GM06990 (cell line): ENCODE measurements around the gene ADK.

Source experiments
- DNase-seq: peaks from one replicate; pipeline ENCODE4 v3.0.0-alpha.2; 2011; ENCODE audit not compliant: insufficient read length; ENCODE audit errors: extremely low read depth
- H3K27me3 ChIP-seq: replicated peaks from 2 replicates; pipeline ENCODE4 v1.6.0; 2011; ENCODE audit warnings: low read length; ENCODE audit not compliant: control insufficient read depth, insufficient read depth
- H3K36me3 ChIP-seq: 2 replicates; pipeline ENCODE4 v1.5.1; 2011; ENCODE audit warnings: low read length; ENCODE audit not compliant: control insufficient read depth, insufficient read depth
- H3K4me3 ChIP-seq: replicated peaks from 2 replicates; pipeline ENCODE4 v1.5.1; 2011; ENCODE audit warnings: low read depth, mild to moderate bottlenecking, control low read depth, low read length
- TF ChIP-seq, protein P1 (sequence below): IDR thresholded peaks from 2 replicates; pipeline ENCODE4 v1.5.1; 2011; ENCODE audit warnings: low read length, control low read depth, mild to moderate bottlenecking, inconsistent platforms; ENCODE audit not compliant: insufficient read depth, poor library complexity, severe bottlenecking

Gene ADK

DNA sequence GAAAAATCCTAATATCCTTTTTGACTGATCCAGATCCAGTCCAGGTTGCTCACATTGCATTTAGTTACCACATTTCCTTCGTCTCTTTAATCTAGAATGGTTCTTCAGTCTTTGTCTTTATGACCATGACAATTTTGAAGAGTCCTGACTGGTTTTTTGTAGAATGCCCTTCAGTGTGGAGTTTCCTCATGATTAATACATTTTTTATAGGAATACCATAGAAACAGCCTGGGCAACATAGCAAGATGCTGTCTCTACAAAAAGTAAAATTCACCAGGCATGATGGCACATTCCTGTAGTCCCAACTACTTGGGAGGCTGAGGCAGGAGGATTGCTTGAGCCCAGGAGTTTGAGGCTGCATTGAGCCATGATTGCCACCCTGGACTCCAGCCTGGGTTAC is 390.4 kb downstream of the ADK start:
- Histone ChIP-seq H3K36me3 (no peaks in the 10 kb centered on the region; the same call in 1 of the 2 replicates), H3K27me3 (no peaks in the 10 kb centered on the region), H3K4me3 (no peak overlapping the region)
- no peak for DNase-seq
- TF ChIP-seq, protein P1, sequence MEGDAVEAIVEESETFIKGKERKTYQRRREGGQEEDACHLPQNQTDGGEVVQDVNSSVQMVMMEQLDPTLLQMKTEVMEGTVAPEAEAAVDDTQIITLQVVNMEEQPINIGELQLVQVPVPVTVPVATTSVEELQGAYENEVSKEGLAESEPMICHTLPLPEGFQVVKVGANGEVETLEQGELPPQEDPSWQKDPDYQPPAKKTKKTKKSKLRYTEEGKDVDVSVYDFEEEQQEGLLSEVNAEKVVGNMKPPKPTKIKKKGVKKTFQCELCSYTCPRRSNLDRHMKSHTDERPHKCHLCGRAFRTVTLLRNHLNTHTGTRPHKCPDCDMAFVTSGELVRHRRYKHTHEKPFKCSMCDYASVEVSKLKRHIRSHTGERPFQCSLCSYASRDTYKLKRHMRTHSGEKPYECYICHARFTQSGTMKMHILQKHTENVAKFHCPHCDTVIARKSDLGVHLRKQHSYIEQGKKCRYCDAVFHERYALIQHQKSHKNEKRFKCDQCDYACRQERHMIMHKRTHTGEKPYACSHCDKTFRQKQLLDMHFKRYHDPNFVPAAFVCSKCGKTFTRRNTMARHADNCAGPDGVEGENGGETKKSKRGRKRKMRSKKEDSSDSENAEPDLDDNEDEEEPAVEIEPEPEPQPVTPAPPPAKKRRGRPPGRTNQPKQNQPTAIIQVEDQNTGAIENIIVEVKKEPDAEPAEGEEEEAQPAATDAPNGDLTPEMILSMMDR, result no peak

DNA sequence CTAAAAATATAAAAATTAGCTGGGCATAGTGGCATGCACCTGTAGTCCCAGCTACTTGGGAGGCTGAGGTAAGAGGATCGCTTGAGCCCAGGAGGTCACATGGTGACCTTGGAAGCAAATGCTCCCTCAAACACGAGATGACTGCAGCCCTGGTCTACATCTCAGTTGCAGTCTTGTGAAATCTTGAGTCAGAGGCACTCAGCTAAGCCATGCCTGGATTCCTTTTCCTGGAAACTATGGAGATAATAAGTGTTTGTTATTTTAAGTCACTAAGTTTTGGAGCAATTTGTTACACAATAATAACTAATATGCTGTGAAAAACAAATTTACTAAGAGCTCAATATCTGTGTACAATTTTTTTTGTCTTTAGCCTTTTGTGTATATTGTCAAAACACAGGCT is 391.1 kb downstream of the ADK start:
- Histone ChIP-seq H3K36me3 (no peaks in the 10 kb centered on the region; the same call in 1 of the 2 replicates), H3K4me3 (no peak overlapping the region), H3K27me3 (no peaks in the 10 kb centered on the region)
- no peak for DNase-seq
- TF ChIP-seq, protein P1, result no peak

DNA sequence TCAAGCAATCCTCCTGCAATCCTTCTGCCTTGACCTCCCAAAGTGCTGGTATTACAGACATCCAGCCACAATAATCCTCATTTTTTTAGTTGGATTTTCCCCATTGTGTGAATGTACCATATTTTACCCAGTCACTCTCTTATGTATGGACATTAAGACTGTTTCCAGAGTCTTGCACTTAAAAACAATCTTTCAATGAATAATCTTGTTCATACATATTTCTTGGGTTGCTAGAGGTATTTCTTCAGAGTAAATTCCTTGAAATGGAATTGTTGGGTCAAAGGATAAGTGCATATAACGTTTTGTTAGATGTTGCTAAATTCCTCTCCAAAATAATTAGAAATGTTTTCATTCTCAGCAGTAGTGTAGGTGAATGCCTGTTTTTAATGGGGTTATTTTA is 392.3 kb downstream of the ADK start:
- TF ChIP-seq, protein P1, result no peak
- no peak for DNase-seq
- Histone ChIP-seq H3K27me3 (no peaks in the 10 kb centered on the region), H3K36me3 (no peaks in the 10 kb centered on the region; the same call in 1 of the 2 replicates), H3K4me3 (no peak overlapping the region)

DNA sequence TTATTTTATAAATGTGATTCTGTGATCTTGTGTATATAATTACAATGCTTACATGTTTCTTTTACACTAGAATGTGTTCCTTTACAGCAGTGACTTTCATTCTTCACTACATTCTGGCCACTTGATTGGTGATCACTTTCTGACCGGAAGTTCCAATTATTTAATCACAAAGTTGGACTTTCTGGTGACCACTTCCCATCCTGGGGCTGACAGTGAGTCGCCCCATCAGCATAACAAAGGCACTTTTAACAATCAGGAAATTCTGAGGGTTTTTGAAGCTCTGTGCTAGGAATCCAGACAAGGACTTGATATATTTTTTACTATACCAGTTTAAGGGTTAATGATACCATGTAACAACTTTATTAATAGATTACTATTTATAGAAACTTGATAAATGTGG is 393.1 kb downstream of the ADK start:
- no peak for DNase-seq
- no peaks in the 10 kb centered on the region for H3K27me3 ChIP-seq
- no peaks in the 10 kb centered on the region; the same call in 1 of the 2 replicates for H3K36me3 ChIP-seq
- TF ChIP-seq, protein P1, result no peak
- no peak overlapping the region for H3K4me3 ChIP-seq

DNA sequence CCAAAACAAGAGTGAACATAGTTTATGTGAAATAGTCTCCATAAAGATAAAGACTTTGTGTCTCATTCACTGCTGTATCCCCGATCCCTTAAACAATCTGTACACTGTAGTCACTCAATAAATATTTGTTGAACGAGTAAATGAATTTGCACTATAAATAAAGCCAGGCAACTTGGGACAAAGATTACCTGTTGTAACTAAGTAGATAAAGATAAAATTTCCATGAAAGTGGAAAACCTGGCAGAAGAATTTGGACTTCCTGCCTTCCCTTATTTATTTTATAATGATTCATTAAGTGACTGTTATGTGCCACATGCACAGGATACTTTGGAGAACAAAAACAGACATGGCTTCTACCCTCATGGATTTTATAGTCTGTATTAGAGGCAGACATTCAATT is 397.7 kb downstream of the ADK start:
- TF ChIP-seq, protein P1, result no peak
- no peak overlapping the region for H3K4me3 ChIP-seq
- DNase-seq, result no peak
- no peaks in the 10 kb centered on the region for H3K27me3 ChIP-seq
- no peaks in the 10 kb centered on the region for H3K36me3 ChIP-seq

DNA sequence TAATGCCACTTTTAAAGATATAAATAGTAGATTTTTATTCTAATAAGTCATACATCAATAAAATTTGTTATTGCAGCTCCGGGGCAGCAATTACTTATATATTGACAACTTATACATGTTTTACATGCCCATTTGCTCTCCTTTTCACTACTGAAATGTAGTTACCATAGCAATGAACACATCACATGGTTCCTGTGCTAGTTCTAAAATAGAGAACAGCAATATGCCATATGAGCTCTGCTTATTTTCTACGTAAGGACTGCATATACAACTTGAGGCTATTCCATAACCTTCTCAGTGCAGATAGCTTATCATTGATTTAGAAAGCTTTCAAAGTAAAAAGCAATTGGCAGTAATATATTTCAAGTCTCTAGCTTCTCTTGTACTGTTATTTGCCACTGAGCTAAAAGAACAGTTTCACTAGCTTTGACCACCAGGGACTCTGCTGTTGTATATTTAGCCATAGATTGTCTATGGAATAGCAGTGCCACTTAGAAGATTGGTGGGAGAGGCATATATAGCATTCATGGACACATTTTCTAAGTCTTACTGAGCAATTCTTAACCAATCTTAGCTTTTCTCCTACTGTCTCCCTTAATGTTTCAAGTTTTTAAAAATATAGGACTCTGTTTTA is 405.2 kb downstream of the ADK start:
- no peak overlapping the region for H3K4me3 ChIP-seq
- H3K36me3 ChIP-seq, result no peaks in the 10 kb centered on the region; the same call in 1 of the 2 replicates
- TF ChIP-seq, protein P1, result no peak
- DNase-seq, result no peak
- no peaks in the 10 kb centered on the region for H3K27me3 ChIP-seq
